Measurements from ENCODE around the gene MPZL3. TPM values are rescaled to one million over a fixed set of nuclear protein-coding genes. Genes with fewer than 3 reads are reported as not detected.

Gene MPZL3, protein sequence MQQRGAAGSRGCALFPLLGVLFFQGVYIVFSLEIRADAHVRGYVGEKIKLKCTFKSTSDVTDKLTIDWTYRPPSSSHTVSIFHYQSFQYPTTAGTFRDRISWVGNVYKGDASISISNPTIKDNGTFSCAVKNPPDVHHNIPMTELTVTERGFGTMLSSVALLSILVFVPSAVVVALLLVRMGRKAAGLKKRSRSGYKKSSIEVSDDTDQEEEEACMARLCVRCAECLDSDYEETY
- total RNA-seq (20.6 and 21.1 TPM in 2 replicates), polyA plus RNA-seq (10.2 and 10.8 TPM in 2 replicates)

DNA sequence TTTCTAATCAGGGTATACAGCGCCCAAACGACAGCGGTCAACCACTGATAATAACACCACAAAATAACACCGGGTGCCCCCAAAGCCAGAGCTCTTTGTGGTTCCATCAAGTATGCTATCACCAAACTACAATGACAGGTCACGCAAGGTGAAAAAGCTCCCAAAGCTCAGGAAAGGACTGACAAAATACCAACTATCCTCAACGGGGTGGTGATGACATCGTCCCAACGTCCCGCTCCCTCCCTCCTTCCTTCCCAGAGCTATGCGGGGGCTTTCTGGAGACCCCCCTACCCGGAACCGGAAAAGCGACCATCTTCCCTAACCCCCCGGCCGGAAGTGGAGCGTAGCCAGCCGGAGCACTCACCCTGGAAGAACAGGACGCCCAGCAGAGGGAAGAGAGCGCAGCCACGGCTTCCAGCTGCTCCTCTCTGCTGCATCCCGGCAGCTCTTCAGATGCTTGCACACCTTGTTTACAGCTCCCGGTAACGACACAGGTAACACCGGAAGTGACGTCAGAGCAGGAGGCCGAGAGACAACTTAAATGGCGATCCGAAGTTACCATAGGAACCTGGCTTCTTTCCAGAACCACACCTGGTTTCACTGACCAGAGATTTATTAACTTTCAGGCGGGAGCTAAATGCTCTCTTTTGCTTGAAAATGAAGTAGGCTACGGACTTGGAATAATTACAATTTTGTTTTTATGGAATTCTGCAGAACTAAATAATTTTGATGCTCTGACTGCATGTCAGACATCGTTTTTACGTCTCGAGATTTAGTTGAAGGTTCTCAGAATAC, at the start of gene MPZL3:
Gene MPZL3, minus strand, starts transcription at position 508 of the 795 bp plus-strand sequence. Its CDS starts 71 bp downstream, at position 437.
- Histone ChIP-seq H3K27ac (peak within 1 kb of the TSS; percentile 95), H4K20me1 (ENCODE audit: insufficient read depth, poor library complexity, severe bottlenecking) (no peaks in the 10 kb centered on the region), H3K79me2 (peaks cover 30% of the 10 kb centered on the region), H3K27me3 (no peaks in the 10 kb centered on the region), H2AFZ (peak within 1 kb of the TSS; percentile 70), H3K9me2 (replicated peaks; ENCODE audit: insufficient read depth) (no peaks in the 10 kb centered on the region), H3K4me1 (ENCODE audit: insufficient read depth) (peaks cover 7% of the 10 kb centered on the region), H3K36me3 (replicated peaks; ENCODE audit: insufficient read depth, low read depth) (no peaks in the 10 kb centered on the region), H3K9me3 (ENCODE audit: low read depth) (no peaks in the 10 kb centered on the region), H3K4me3 (peak within 1 kb of the TSS; percentile 32), H3K4me2 (peak within 1 kb of the TSS; percentile 74)
- 5% methylated on average over 31 of the region's 33 CpGs for WGBS (ENCODE audit: low lambda C conversion rate, missing lambda C conversion rate)
- peak; percentile 98 for DNase-seq (ENCODE audit: low spot score)
- TF ChIP-seq EZH2 (IDR thresholded peaks at IDR 0.05; ENCODE audit: borderline replicate concordance) (no peak), EZH2phosphoT487 (IDR thresholded peaks at IDR 0.05; ENCODE audit: low read depth, severe bottlenecking, unreplicated experiment) (no peak)
- TF ChIP-seq, protein P1, sequence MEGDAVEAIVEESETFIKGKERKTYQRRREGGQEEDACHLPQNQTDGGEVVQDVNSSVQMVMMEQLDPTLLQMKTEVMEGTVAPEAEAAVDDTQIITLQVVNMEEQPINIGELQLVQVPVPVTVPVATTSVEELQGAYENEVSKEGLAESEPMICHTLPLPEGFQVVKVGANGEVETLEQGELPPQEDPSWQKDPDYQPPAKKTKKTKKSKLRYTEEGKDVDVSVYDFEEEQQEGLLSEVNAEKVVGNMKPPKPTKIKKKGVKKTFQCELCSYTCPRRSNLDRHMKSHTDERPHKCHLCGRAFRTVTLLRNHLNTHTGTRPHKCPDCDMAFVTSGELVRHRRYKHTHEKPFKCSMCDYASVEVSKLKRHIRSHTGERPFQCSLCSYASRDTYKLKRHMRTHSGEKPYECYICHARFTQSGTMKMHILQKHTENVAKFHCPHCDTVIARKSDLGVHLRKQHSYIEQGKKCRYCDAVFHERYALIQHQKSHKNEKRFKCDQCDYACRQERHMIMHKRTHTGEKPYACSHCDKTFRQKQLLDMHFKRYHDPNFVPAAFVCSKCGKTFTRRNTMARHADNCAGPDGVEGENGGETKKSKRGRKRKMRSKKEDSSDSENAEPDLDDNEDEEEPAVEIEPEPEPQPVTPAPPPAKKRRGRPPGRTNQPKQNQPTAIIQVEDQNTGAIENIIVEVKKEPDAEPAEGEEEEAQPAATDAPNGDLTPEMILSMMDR (IDR thresholded peaks at IDR 0.05; ENCODE audit: poor library complexity): no peak

DNA sequence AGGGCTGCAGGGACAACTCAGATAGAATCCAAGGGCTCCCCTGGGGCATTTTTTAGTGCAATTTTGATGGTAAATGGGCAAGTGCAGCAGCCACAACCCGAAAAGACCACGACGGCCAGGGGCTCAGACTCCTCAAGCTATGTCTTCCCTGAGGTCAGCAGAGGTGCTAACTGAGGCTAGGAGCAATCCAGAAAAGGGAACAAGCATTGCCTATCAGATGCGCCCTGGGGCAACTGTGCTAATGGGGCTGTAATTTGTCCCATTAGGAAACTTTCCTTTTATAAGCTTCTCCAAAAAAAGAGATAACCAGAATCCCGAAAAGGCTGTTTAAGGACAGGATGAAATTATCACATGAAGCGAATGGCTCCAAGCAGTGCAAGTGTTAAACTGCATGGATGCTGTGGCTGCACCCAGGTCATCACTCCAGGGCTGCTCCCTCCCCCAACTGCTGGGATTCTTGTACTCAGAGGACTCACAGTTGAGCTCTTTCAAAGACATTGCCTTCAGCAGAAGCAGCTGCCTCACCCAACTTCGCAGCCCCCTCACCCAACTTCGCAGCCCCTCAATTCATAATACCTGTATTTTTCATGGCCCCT, 49.5 kb upstream of the MPZL3 start:
- Histone ChIP-seq H3K27ac (no peak overlapping the region), H3K9me3 (ENCODE audit: low read depth) (no peaks in the 10 kb centered on the region), H3K4me1 (ENCODE audit: insufficient read depth) (no peaks in the 10 kb centered on the region), H3K4me2 (no peak overlapping the region), H3K36me3 (replicated peaks; ENCODE audit: insufficient read depth, low read depth) (no peaks in the 10 kb centered on the region), H3K27me3 (peaks cover 12% of the 10 kb centered on the region), H3K4me3 (no peak overlapping the region), H2AFZ (no peak overlapping the region), H4K20me1 (ENCODE audit: insufficient read depth, poor library complexity, severe bottlenecking) (no peaks in the 10 kb centered on the region), H3K9me2 (replicated peaks; ENCODE audit: insufficient read depth) (no peaks in the 10 kb centered on the region), H3K79me2 (no peaks in the 10 kb centered on the region)
- 71% methylated on average over 8 of the region's 8 CpGs for WGBS (ENCODE audit: low lambda C conversion rate, missing lambda C conversion rate)
- no peak for DNase-seq (ENCODE audit: low spot score)
- TF ChIP-seq EZH2phosphoT487 (IDR thresholded peaks at IDR 0.05; ENCODE audit: low read depth, severe bottlenecking, unreplicated experiment) (no peak), EZH2 (IDR thresholded peaks at IDR 0.05; ENCODE audit: borderline replicate concordance) (no peak)
- TF ChIP-seq, protein P1 (IDR thresholded peaks at IDR 0.05; ENCODE audit: poor library complexity): no peak

DNA sequence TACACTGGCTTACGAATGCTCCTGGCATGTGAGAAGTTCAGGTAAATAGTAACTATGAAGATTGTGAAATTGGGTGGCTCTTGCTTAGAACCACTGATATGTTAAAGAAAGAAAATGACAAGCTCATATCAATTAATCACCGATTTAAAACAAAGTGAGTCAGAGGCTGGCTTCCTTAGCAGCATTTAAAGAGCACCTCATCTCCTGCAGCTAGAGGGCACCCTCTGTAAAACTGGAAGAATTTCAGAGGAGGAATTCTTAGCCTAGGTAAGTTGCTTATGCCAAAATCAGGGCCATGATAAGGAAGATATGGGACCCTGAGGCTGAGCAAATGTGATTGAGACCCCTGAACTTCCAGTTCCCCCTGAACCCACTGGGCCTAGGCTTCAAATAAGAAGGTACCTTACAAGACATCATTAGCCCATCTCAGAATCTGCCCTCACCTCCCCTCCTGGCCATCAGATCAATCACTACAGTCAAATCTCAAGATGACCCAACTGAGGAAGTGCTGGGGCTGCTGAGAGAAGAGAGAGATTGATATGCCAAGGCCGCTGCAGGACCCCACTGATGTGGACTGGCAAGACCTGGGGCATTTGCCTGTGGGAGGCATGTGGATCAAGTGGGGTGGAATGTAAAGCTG, 43.8 kb upstream of the MPZL3 start:
- TF ChIP-seq, protein P1 (IDR thresholded peaks at IDR 0.05; ENCODE audit: poor library complexity): peak; percentile 56
- no peak for TF ChIP-seq EZH2phosphoT487 (IDR thresholded peaks at IDR 0.05; ENCODE audit: low read depth, severe bottlenecking, unreplicated experiment)
- peak; percentile 67 for DNase-seq (ENCODE audit: low spot score)
- Histone ChIP-seq H3K9me2 (replicated peaks; ENCODE audit: insufficient read depth) (no peaks in the 10 kb centered on the region), H3K27me3 (peaks cover 4% of the 10 kb centered on the region), H4K20me1 (ENCODE audit: insufficient read depth, poor library complexity, severe bottlenecking) (no peaks in the 10 kb centered on the region), H3K4me2 (no peak overlapping the region), H3K4me3 (no peak overlapping the region), H3K36me3 (replicated peaks; ENCODE audit: insufficient read depth, low read depth) (no peaks in the 10 kb centered on the region), H3K4me1 (ENCODE audit: insufficient read depth) (no peaks in the 10 kb centered on the region), H2AFZ (no peak overlapping the region), H3K9me3 (ENCODE audit: low read depth) (no peaks in the 10 kb centered on the region), H3K79me2 (no peaks in the 10 kb centered on the region), H3K27ac (no peak overlapping the region)
- 49% methylated on average over 3 of the region's 3 CpGs for WGBS (ENCODE audit: low lambda C conversion rate, missing lambda C conversion rate)

Measured in hepatocyte (in vitro differentiated cells).